Measurements from ENCODE around the gene CCNB3.
"Not testable (repeated sequence)": the region's sequence is repeated elsewhere in the genome, so short reads cannot be mapped to it uniquely, and the experiment has no call there.

The CCNB3 gene

DNA sequence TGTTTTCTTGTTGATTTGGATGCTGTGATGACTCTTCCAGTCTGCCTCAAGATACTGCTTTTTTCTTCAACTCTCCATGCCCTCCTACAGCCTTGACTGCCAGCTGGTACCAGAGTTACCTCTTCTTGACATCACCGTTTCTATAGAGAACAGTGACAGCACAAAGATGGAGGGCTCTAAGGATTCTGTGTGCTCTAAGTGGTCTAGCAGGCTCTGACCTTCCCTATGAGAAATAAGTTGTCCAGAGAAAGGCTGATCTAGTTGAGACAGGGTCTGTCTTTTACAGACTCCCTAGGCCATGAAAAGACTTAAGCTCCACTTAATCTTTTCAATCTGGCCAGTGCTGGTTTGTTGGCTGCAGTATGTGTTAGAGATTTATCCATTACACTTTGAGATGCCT lies 3.7 kb upstream of the CCNB3 start, which contains the start of gene AKAP4:
AKAP4 (minus strand) TSS at position 101 of the 400 bp plus-strand sequence. CDS start 118 bp downstream, outside the sequence.
- H3K27ac Mint-ChIP-seq: no peak within 1 kb of the TSS
- no peaks in the 10 kb centered on the region for H3K9me3 Mint-ChIP-seq
- DNase-seq: no peak
- peaks cover 2 to 5% of the 10 kb centered on the region in 2 donors for H3K4me1 Mint-ChIP-seq
- H3K27me3 Mint-ChIP-seq: peaks cover 0 to 31% of the 10 kb centered on the region in 2 donors
- no peak for ATAC-seq (replicated peaks)
- H3K4me3 Mint-ChIP-seq: no peak within 1 kb of the TSS
- no peaks in the 10 kb centered on the region for H3K36me3 Mint-ChIP-seq

DNA sequence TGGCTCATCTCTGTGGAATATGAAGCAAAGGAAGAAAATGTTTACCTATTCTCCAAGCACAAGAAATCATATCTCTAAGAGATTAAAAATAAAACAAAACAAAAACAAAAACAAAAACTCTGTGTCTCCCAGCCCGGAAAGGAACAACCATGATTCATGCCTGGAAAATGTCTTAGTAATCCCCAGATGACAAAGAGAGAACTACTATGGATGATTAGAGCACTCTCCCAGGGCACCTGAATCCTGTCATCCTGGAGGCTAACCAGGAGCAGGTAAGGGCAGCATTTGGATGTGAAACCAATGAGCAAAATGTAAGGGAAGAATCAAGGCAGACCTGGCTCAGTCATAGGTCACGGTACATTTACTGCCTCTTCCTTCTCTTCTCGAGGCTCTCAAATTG lies 2.0 kb upstream of the CCNB3 start:
- Mint-ChIP-seq H3K4me3 (no peak overlapping the region), H3K36me3 (no peaks in the 10 kb centered on the region), H3K4me1 (peaks cover 2 to 5% of the 10 kb centered on the region in 2 donors), H3K27ac (no peak overlapping the region), H3K27me3 (peaks cover 0 to 21% of the 10 kb centered on the region in 2 donors), H3K9me3 (no peaks in the 10 kb centered on the region)
- no peak for DNase-seq
- ATAC-seq (replicated peaks): no peak

DNA sequence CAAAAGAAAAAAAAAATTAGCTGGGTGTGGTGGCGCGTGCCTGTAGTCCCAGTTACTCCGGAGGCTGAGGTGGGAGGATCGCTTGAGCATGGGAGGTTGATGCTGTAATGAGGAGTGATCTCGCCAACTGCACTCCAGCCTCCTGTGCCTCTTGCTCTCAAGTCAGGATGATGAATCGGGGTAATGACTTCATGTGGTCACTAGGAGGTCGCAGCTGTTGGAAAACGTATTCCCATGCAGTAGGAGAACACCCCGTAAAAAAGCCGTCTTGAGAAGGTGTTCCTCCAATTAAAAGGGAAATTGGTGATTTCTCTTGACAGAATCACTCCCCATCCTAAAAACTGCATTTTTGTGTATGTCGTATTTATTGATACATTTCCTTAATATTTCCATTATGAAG lies 2.2 kb downstream of the CCNB3 start:
- Mint-ChIP-seq H3K27me3 (peaks cover 0 to 7% of the 10 kb centered on the region in 2 donors), H3K36me3 (no peaks in the 10 kb centered on the region), H3K4me1 (peaks cover 2 to 5% of the 10 kb centered on the region in 2 donors), H3K4me3 (no peak overlapping the region), H3K9me3 (no peaks in the 10 kb centered on the region), H3K27ac (no peak overlapping the region)
- ATAC-seq (replicated peaks) (no peak), DNase-seq (no peak)

DNA sequence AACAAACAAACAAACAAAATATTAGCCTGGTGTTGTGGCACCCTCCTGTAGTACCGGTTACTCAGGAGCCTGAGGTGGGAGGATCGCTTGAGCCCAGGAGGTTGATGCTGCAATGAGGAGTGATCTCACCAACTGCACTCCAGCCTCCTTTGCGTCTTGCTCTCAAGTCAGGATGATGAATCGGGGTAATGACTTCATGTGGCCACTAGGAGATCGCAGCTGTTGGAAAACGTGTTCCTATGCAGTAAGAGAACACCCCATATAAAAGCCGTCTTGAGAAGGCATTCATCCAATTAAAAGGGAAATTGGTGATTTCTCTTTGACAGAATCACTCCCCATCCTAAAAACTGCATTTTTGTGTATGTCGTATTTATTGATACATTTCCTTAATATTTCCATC lies 6.9 kb downstream of the CCNB3 start:
- ATAC-seq (replicated peaks) (no peak), DNase-seq (no peak)
- Mint-ChIP-seq H3K27me3 (no peaks in the 10 kb centered on the region), H3K4me3 (no peak overlapping the region), H3K4me1 (no peaks in the 10 kb centered on the region), H3K9me3 (no peaks in the 10 kb centered on the region), H3K27ac (no peak overlapping the region), H3K36me3 (no peaks in the 10 kb centered on the region)

DNA sequence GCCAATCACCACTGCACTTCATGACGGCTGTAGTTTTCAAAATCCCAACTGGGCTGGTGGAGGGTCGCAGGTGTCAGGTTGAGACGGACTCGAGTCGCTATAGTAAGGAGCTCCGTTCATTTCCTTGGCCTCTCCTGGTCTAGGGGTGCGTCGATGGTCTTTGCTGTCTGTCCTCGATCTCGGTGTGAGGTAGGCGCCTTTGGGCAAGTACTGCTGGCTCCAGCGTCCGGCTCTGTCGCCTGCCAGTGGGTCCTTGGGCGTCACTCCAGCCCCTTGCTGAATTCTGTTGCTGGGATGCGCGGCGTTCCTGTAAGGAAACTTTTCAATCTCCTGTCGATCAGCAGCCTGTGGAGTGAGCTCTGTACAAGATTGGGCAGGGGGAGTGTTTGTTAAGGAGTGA lies 76.7 kb downstream of the CCNB3 start:
- no peak overlapping the region for H3K27ac Mint-ChIP-seq
- H3K36me3 Mint-ChIP-seq: no peaks in the 10 kb centered on the region
- ATAC-seq (replicated peaks): no peak
- no peak for DNase-seq
- H3K27me3 Mint-ChIP-seq: peaks cover 0 to 4% of the 10 kb centered on the region in 2 donors
- no peaks in the 10 kb centered on the region for H3K4me1 Mint-ChIP-seq
- H3K4me3 Mint-ChIP-seq: no peak overlapping the region
- H3K9me3 Mint-ChIP-seq: peaks cover 0 to 7% of the 10 kb centered on the region in 2 donors

DNA sequence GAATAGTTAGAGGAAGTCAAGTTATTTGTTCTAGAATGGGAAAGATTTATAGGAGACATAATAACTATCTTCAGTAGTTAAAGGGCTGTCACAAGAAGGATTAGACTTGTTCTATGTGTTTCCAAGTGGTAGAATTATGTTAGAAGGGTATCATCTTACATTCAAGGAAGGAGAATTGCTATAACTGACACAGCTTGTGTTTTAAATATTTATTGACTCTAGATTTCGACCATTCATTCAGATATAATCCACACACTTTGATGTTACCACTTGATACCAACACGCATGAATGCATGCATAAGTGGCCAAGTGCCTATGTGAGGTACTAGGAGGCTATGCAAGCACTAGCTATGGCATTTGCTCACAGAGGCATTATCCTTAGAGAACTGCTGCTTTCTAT lies 122.7 kb downstream of the CCNB3 start:
- no peak for DNase-seq
- peaks cover 0 to 11% of the 10 kb centered on the region in 2 donors for H3K27me3 Mint-ChIP-seq
- H3K4me3 Mint-ChIP-seq: no peak overlapping the region
- ATAC-seq (replicated peaks): no peak
- no peaks in the 10 kb centered on the region for H3K9me3 Mint-ChIP-seq
- no peak overlapping the region for H3K27ac Mint-ChIP-seq
- H3K4me1 Mint-ChIP-seq: no peaks in the 10 kb centered on the region
- H3K36me3 Mint-ChIP-seq: no peaks in the 10 kb centered on the region

DNA sequence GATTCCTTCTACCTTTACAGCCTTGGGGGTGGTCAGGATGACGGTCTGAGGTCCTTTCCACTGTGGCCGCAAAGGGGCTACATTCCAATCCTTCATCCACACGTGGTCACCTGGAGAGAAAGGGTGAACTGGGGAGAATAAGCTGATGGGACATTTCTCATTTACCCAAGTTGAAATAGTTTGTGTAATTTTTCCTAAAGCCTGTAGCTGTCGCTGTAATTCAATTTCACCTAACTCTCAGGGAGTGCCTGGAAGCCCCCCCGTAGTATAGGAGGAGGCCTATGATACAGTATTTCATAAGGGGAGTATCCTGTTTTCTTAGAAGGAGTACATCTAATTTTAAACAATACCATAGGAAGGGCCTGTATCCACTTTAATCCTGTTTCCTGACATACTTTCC lies 128.1 kb downstream of the CCNB3 start:
- DNase-seq; H3K27ac Mint-ChIP-seq; H3K4me1 Mint-ChIP-seq; H3K4me3 Mint-ChIP-seq; H3K9me3 Mint-ChIP-seq; H3K36me3 Mint-ChIP-seq; ATAC-seq (replicated peaks): not testable (repeated sequence)
- H3K27me3 Mint-ChIP-seq: peaks cover 0 to 16% of the 10 kb centered on the region in 2 donors

DNA sequence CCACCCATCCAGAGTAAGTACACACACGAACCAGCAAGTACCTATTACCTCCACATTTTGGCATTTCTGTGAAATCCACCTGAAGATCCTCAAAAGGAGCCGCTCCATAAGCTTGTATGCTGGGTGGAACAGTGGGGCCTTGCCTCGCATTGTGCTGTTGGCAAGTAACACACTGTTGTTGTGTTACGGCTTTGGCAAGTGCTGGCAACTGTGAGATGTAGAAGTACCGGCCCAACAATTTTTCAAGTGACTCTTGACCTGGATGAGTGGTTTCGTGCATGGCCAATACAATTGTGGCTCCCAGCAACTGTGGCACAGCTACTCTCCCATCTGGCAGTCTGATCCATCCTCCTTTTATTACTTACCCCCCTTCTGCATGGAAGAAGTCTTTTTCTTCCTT lies 128.7 kb downstream of the CCNB3 start:
- ATAC-seq (replicated peaks) (no peak), DNase-seq (no peak)
- Mint-ChIP-seq H3K4me3 (no peak overlapping the region), H3K36me3 (peaks cover 0 to 4% of the 10 kb centered on the region in 2 donors), H3K27me3 (peaks cover 0 to 16% of the 10 kb centered on the region in 2 donors), H3K9me3 (peaks cover 8 to 9% of the 10 kb centered on the region in 2 donors), H3K27ac (no peak overlapping the region), H3K4me1 (no peaks in the 10 kb centered on the region)

DNA sequence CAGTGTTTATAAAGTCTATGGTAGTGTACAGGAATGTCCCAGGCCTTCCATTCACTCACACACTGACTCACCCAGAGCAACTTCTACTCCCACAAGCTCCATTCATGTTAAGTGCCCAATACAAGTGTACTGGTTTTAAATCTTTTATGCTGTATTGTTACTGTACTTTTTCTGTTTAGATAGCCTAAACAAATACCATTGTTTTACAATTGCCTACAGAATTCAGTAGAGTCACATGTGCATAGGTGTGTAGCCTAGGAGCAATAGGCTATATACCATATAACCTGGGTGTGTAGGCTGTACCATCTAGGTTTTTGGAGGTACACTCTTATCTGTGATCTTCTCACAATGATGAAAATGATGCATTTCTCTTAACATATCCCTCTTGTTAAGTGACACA lies 139.4 kb downstream of the CCNB3 start:
- Mint-ChIP-seq H3K4me3 (no peak overlapping the region), H3K36me3 (no peaks in the 10 kb centered on the region), H3K27me3 (peaks cover 0 to 6% of the 10 kb centered on the region in 2 donors), H3K4me1 (no peaks in the 10 kb centered on the region), H3K9me3 (no peaks in the 10 kb centered on the region), H3K27ac (no peak overlapping the region)
- no peak for ATAC-seq (replicated peaks)
- no peak for DNase-seq

DNA sequence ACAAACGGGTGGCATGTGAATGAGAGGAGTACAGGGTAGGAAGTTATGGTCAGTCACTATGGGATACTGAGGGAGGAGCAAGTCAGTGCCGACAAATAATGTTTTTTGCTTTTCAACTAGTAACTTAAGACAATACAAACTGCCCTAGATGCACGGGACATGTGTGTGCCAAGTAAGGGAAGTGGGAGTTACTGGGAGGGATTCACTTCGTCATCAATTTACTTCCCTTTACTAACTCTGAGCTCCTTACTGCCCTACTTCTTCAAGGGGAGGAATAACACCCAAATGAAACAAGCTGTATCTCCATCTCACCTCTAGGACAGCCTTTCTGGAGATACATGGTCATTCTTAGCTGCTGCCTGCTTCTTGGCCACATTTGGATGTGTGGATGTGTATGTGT lies 168.4 kb downstream of the CCNB3 start:
- Mint-ChIP-seq H3K4me3 (no peak overlapping the region), H3K9me3 (no peaks in the 10 kb centered on the region), H3K27me3 (peaks cover 0 to 10% of the 10 kb centered on the region in 2 donors), H3K27ac (no peak overlapping the region), H3K36me3 (no peaks in the 10 kb centered on the region), H3K4me1 (no peaks in the 10 kb centered on the region)
- DNase-seq (no peak), ATAC-seq (replicated peaks) (no peak)

DNA sequence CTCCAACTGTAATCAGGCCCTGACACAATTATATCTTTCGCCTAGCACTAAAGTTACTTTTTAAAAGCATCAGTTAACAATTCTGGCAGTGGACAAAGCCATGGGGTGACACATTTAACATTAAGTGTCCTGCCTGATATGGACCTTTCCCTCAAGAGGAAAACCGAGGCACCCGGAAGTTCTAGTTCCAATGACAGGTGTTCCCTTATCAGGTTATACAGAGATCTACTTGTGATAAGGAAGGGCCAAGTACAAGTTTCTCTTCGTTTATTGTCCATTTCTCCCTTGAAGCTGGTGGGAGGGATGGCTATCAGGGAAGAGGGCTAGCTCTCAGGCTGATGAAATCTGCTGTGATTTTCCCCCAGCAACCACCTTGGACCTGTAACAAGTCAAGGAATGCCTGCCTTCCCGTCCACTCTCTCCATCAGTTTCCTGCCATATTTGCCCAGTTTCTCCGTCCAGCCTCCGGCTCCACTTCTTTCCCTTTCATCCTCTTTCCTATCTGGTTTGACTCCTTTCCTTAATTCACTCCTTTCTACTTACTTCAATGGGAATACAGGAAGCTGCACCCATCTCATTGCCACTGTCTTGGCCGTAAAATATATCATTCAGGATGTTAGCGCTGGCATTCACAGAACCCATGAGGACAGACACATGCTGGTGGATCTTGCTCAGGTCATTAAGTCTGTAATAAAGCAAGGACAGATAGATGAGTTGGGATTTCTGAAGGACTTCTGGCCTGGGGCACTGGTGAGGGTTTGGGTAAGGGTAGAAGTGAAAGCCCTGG lies 171.1 kb downstream of the CCNB3 start:
- no peaks in the 10 kb centered on the region for H3K36me3 Mint-ChIP-seq
- no peak overlapping the region for H3K4me3 Mint-ChIP-seq
- DNase-seq (no peak), ATAC-seq (replicated peaks) (no peak)
- no peaks in the 10 kb centered on the region for H3K4me1 Mint-ChIP-seq
- H3K27ac Mint-ChIP-seq: no peak overlapping the region
- no peaks in the 10 kb centered on the region for H3K9me3 Mint-ChIP-seq
- peaks cover 0 to 16% of the 10 kb centered on the region in 2 donors for H3K27me3 Mint-ChIP-seq

DNA sequence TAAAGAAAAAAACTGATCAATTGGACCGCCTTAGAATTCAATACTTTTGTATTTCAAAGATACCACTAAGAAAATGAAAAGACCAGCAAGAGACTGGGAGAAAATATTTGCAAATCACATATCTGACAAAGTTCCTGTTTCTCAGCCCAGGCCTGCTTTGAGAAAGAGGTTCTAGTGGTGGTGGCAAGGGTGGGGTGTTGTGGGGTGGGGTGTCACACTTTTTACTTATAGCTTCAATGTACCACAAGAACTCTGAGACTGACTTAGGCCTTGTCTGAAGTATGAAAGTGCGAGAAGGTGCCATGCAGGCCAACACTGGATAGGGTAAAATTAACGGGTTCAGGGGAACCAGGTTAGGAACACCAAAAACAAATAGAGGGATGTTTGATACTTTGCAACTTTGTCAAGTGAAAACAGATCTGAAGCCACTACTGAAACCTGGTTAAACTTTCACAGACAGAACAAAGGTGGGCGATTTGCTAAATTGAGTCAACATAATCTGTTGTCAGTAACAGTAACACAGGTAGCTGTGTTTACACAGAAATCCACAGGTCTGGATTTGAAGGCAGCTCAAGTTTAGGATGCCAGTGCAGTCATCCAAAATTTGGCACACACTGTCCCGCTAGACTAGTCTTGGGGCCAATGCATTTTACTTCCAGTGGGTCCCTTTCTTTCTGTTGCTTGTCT lies 177.3 kb downstream of the CCNB3 start:
- Mint-ChIP-seq H3K9me3 (no peaks in the 10 kb centered on the region), H3K36me3 (no peaks in the 10 kb centered on the region), H3K4me1 (no peaks in the 10 kb centered on the region), H3K27ac (no peak overlapping the region), H3K27me3 (peaks cover 0 to 7% of the 10 kb centered on the region in 2 donors), H3K4me3 (no peak overlapping the region)
- DNase-seq (no peak), ATAC-seq (replicated peaks) (no peak)

DNA sequence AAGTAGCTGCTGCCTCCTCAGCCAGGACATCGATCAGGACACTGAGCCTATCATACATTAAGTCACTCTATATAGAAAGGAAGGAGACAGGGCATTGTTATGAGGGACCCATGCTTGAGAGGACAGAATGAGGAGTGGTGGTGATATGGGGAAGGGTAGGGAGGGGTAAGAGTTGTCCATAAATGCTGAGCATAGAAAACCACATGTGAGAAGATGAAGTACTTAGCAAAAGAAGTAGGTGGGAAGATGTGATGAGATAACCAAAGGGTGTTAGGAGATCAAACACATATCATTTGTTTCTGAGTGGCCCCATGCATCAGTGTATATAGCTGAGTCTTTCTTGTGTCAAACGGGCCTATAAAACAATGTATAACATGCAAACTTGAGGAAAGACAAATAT lies 182.0 kb downstream of the CCNB3 start:
- Mint-ChIP-seq H3K4me1 (no peaks in the 10 kb centered on the region), H3K36me3 (no peaks in the 10 kb centered on the region)

DNA sequence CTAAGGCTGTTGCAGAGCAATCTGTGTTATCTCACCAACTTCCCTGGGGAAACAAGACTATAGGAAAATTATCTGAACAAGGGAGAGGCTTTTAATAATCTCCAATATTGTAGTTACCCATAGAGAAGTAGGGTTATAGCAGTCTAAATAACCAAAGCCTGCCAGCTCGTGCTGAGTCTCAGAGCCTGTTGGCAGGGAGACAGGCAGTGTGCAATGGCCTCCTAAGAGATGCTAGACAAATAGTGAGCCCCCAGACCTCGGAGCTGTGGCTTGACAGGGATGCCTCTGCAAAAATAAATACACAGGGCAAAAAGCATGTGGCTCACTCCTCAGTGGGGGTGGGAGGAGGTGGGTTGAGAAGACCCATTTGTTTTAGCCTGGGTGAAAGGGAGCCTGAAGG lies 189.3 kb downstream of the CCNB3 start:
- ATAC-seq (replicated peaks) (no peak), DNase-seq (no peak)
- Mint-ChIP-seq H3K4me1 (no peaks in the 10 kb centered on the region), H3K36me3 (no peaks in the 10 kb centered on the region), H3K27me3 (peaks cover 9 to 12% of the 10 kb centered on the region in 2 donors), H3K9me3 (peaks cover 0 to 1% of the 10 kb centered on the region in 2 donors), H3K27ac (no peak overlapping the region), H3K4me3 (no peak overlapping the region)

More for the DNA sequence above, 182.0 kb downstream of the CCNB3 start:
- Mint-ChIP-seq H3K4me3 (no peak overlapping the region), H3K9me3 (no peaks in the 10 kb centered on the region), H3K27me3 (no peaks in the 10 kb centered on the region), H3K27ac (no peak overlapping the region)
- DNase-seq (no peak), ATAC-seq (replicated peaks) (no peak)
